Uterus (tissue), 2 donors: ENCODE measurements around the gene SLCO3A1.

Source experiments
- CTCF ChIP-seq, 4 experiments: fragments of 200-600 bp in 2 of 4; fragments of 450-650 bp in 2 of 4; sonication (generic) in 2 of 4; IDR thresholded peaks; one replicate each; pipeline ENCODE4 v1.5.1; 2016 to 2019; ENCODE audit warnings: antibody characterized with exemption in 4 of 4, mild to moderate bottlenecking in 2 of 4, moderate library complexity in 1 of 4
- POLR2A ChIP-seq, 2 donors: fragments of 450-650 bp; IDR thresholded peaks; one replicate each; pipeline ENCODE4 v1.6.1; 2016; ENCODE audit warnings: antibody characterized with exemption in 2 of 2, mild to moderate bottlenecking in 1 of 2, moderate library complexity in 1 of 2

DNA sequence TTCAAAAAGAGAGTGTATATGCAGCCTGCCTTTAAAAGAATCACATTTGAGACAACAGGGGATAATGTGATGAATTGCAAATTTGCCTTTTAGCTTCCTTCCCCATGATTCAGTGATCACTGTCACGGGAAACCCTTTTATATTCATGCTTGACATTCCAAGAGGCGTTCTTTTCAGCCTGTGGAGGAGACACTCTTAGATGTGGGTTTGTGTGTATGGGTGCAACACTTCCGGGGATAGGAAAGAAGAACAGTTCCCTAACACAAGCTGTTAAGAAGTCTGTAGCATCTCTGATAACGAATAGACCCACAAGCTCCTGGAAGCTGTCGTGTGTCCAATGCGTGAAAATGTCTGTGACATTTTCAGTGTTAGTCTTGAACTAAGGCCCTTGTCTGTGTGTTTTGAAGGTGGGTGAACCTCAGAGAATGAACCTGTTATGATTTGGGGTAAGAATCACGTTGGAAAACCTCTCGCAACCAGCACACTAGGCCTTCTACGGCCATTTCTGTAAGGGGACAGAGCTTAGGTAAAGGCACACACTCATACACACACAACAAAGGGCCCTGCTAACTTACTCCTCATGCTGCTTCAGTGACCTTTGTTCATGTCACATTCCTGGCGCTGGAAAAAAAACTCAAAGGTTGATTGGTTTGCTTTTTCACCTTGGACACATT is 311.0 kb downstream of the SLCO3A1 start:
- no peak for TF ChIP-seq CTCF (IDR thresholded peaks at IDR 0.05)
- no peak for TF ChIP-seq POLR2A (IDR thresholded peaks at IDR 0.05)
